WTC11 (cell line): ENCODE results near the gene CCDC149. TPM values are rescaled to one million over a fixed set of nuclear protein-coding genes. Genes with fewer than 3 reads are reported as not detected.

Experiments
- ATAC-seq: fragments of 200-7000 bp; cut with Tn5 transposase; 2 replicates; pipeline ENCODE4 v1.10.0; 2021; ENCODE audit warnings: mild to moderate bottlenecking, moderate library complexity
- CTCF ChIA-PET: fragments of 300-600 bp; sonication (Branson Sonifier 250); formaldehyde crosslinking; loops from one replicate; lab custom pipeline; 2021; ENCODE audit warnings: antibody characterized with exemption; lab: Charles Lee
- POLR2A ChIA-PET: fragments of 350-600 bp; sonication (Branson Sonifier 250); formaldehyde crosslinking; loops from one replicate; lab custom pipeline; 2021; ENCODE audit warnings: antibody characterized with exemption; lab: Charles Lee
- DNase-seq: peaks from one replicate; pipeline ENCODE4 v3.0.0; 2021; ENCODE audit warnings: low spot score
- H3K27ac Mint-ChIP-seq: 2 replicates; pipeline ENCODE4 v1.8.0; 2021; ENCODE audit warnings: mixed read lengths
- H3K27me3 Mint-ChIP-seq: 2 replicates; pipeline ENCODE4 v1.8.0; 2021; ENCODE audit warnings: low read depth, mild to moderate bottlenecking, moderate library complexity, mixed read lengths
- H3K36me3 Mint-ChIP-seq: 2 replicates; pipeline ENCODE4 v1.8.0; 2021; ENCODE audit warnings: mixed read lengths
- H3K4me1 Mint-ChIP-seq: 2 replicates; pipeline ENCODE4 v1.8.0; 2022; ENCODE audit warnings: mixed read lengths
- H3K4me3 Mint-ChIP-seq: 2 replicates; pipeline ENCODE4 v1.8.0; 2021; ENCODE audit warnings: mild to moderate bottlenecking, moderate library complexity, mixed read lengths
- H3K9me3 Mint-ChIP-seq: 2 replicates; pipeline ENCODE4 v1.8.0; 2021; ENCODE audit warnings: mixed read lengths
- CREM ChIP-seq: sonication (generic); formaldehyde crosslinking; IDR thresholded peaks from 2 replicates; pipeline ENCODE4 v1.8.1; 2022; ENCODE audit warnings: mild to moderate bottlenecking, missing genetic modification reagents, moderate library complexity
- ESRRA ChIP-seq: sonication (generic); formaldehyde crosslinking; IDR thresholded peaks from 2 replicates; pipeline ENCODE4 v1.8.1; 2022; ENCODE audit warnings: mild to moderate bottlenecking, missing genetic modification reagents, borderline replicate concordance
- FOXK1 ChIP-seq: sonication (generic); formaldehyde crosslinking; IDR thresholded peaks from 2 replicates; pipeline ENCODE4 v1.8.0; 2022; ENCODE audit warnings: mild to moderate bottlenecking, moderate library complexity, missing genetic modification reagents
- GRHL2 ChIP-seq: fragments of 250-450 bp; sonication (Bioruptor Pico); IDR thresholded peaks from 2 replicates; pipeline ENCODE4 v1.8.0; 2022; ENCODE audit warnings: mild to moderate bottlenecking, moderate library complexity; ENCODE audit not compliant: insufficient replicate concordance, severe bottlenecking
- GTF2I ChIP-seq: fragments of 250-450 bp; sonication (Bioruptor Pico); conservative IDR thresholded peaks from 2 replicates; pipeline ENCODE4 v1.4.0; 2021; ENCODE audit warnings: mild to moderate bottlenecking
- JUN ChIP-seq: sonication (generic); formaldehyde crosslinking; IDR thresholded peaks from 2 replicates; pipeline ENCODE4 v1.8.0; 2023; ENCODE audit warnings: mild to moderate bottlenecking, missing genetic modification reagents
- NFATC4 ChIP-seq: fragments of 250-450 bp; sonication (Bioruptor Pico); IDR thresholded peaks from 2 replicates; pipeline ENCODE4 v1.9.0; 2021; ENCODE audit warnings: mild to moderate bottlenecking
- OVOL2 ChIP-seq: fragments of 250-450 bp; sonication (Bioruptor Pico); IDR thresholded peaks from 2 replicates; pipeline ENCODE4 v1.9.0; 2021; ENCODE audit warnings: mild to moderate bottlenecking, borderline replicate concordance
- SMAD3 ChIP-seq: sonication (generic); formaldehyde crosslinking; IDR thresholded peaks from 2 replicates; pipeline ENCODE4 v1.8.0; 2022; ENCODE audit warnings: missing genetic modification reagents, mild to moderate bottlenecking, borderline replicate concordance
- SMAD4 ChIP-seq: sonication (generic); formaldehyde crosslinking; IDR thresholded peaks from 2 replicates; pipeline ENCODE4 v1.8.0; 2022; ENCODE audit warnings: mild to moderate bottlenecking, missing genetic modification reagents
- SOX15 ChIP-seq: fragments of 250-450 bp; sonication (Bioruptor Pico); IDR thresholded peaks from 2 replicates; pipeline ENCODE4 v1.9.0; 2021; ENCODE audit warnings: mild to moderate bottlenecking
- TEAD1 ChIP-seq: sonication (generic); formaldehyde crosslinking; IDR thresholded peaks from 2 replicates; pipeline ENCODE4 v1.8.0; 2022; ENCODE audit warnings: mild to moderate bottlenecking, missing genetic modification reagents
- ZNF263 ChIP-seq: sonication (generic); formaldehyde crosslinking; IDR thresholded peaks from 2 replicates; pipeline ENCODE4 v1.8.1; 2022; ENCODE audit warnings: low read depth, mild to moderate bottlenecking, moderate library complexity, missing genetic modification reagents
- ZNF317 ChIP-seq: sonication (generic); formaldehyde crosslinking; IDR thresholded peaks from 2 replicates; pipeline ENCODE4 v1.8.1; 2023; ENCODE audit warnings: low read depth, mild to moderate bottlenecking, moderate library complexity, missing genetic modification reagents, borderline replicate concordance
- ZNF396 ChIP-seq: fragments of 250-450 bp; sonication (Bioruptor Pico); IDR thresholded peaks from 2 replicates; pipeline ENCODE4 v1.8.0; 2021; ENCODE audit warnings: mild to moderate bottlenecking, moderate library complexity, borderline replicate concordance
- total RNA-seq: library from RNA; stranded (reverse); gene quantifications from 3 replicates; pipeline ENCODE4 v1.2.3, GENCODE V29; 2021
- TF ChIP-seq, protein P1 (sequence below): sonication (generic); formaldehyde crosslinking; IDR thresholded peaks from 2 replicates; pipeline ENCODE4 v1.8.1; 2023; ENCODE audit warnings: mild to moderate bottlenecking, missing genetic modification reagents
- TF ChIP-seq, protein P2 (sequence below): fragments of 200-600 bp; IDR thresholded peaks from 2 replicates; pipeline ENCODE4 v1.8.0; 2022; ENCODE audit warnings: antibody characterized with exemption
- TF ChIP-seq, protein P3 (sequence below): sonication (generic); formaldehyde crosslinking; IDR thresholded peaks from 2 replicates; pipeline ENCODE4 v1.8.1; 2022; ENCODE audit warnings: low read depth, missing genetic modification reagents, borderline replicate concordance
- TF ChIP-seq, protein P4 (sequence below): sonication (generic); formaldehyde crosslinking; IDR thresholded peaks from 2 replicates; pipeline ENCODE4 v1.8.1; 2022; ENCODE audit warnings: missing genetic modification reagents, borderline replicate concordance
- TF ChIP-seq, protein P5 (sequence below): fragments of 250-450 bp; sonication (Bioruptor Pico); IDR thresholded peaks from 2 replicates; pipeline ENCODE4 v2.1.2; 2022; ENCODE audit warnings: mild to moderate bottlenecking, moderate library complexity
- TF ChIP-seq, protein P6 (sequence below): sonication (generic); formaldehyde crosslinking; IDR thresholded peaks from 2 replicates; pipeline ENCODE4 v1.8.1; 2022; ENCODE audit warnings: low read depth, mild to moderate bottlenecking, moderate library complexity, missing genetic modification reagents, borderline replicate concordance
- TF ChIP-seq, protein P7 (sequence below): sonication (generic); formaldehyde crosslinking; IDR thresholded peaks from 2 replicates; pipeline ENCODE4 v1.8.1; 2023; ENCODE audit warnings: mild to moderate bottlenecking, moderate library complexity, missing genetic modification reagents
- TF ChIP-seq, protein P8 (sequence below): fragments of 250-450 bp; sonication (Bioruptor Pico); IDR thresholded peaks from 2 replicates; pipeline ENCODE4 v1.9.0; 2021; ENCODE audit warnings: mild to moderate bottlenecking

Gene CCDC149
- total RNA-seq, 1 experiment from 2014 or later = 3.9 TPM

DNA sequence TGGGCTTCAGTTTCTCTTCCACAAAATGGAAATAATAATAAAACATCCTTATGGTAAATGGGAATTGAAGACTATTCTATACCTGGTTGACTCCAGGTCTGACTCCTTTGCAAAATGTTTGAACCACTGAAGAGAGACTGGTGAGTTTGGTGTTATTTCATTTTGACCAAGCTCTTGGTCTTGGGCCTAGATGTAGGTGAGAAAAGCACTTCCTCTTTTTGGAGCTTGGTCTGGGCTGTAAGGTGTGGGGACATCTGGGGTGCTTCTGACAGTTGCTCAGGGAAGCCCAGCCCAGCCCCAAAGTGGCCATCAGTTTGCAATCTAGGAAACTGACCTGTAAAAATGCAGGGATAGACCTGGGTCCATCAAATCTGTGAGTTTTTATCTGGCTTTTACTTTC is 144.2 kb downstream of the CCDC149 start:
- ATAC-seq (no peak), DNase-seq (no peak)
- H3K27me3 Mint-ChIP-seq = no peaks in the 10 kb centered on the region
- H3K4me3 Mint-ChIP-seq = no peak overlapping the region
- H3K36me3 Mint-ChIP-seq = no peaks in the 10 kb centered on the region
- no peak for TF ChIP-seq ZNF396
- TF ChIP-seq OVOL2 (CRISPR knock-in tag) = no peak
- TF ChIP-seq, protein P1, sequence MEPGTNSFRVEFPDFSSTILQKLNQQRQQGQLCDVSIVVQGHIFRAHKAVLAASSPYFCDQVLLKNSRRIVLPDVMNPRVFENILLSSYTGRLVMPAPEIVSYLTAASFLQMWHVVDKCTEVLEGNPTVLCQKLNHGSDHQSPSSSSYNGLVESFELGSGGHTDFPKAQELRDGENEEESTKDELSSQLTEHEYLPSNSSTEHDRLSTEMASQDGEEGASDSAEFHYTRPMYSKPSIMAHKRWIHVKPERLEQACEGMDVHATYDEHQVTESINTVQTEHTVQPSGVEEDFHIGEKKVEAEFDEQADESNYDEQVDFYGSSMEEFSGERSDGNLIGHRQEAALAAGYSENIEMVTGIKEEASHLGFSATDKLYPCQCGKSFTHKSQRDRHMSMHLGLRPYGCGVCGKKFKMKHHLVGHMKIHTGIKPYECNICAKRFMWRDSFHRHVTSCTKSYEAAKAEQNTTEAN = no peak
- no peak for TF ChIP-seq ZNF317
- TF ChIP-seq, protein P2, sequence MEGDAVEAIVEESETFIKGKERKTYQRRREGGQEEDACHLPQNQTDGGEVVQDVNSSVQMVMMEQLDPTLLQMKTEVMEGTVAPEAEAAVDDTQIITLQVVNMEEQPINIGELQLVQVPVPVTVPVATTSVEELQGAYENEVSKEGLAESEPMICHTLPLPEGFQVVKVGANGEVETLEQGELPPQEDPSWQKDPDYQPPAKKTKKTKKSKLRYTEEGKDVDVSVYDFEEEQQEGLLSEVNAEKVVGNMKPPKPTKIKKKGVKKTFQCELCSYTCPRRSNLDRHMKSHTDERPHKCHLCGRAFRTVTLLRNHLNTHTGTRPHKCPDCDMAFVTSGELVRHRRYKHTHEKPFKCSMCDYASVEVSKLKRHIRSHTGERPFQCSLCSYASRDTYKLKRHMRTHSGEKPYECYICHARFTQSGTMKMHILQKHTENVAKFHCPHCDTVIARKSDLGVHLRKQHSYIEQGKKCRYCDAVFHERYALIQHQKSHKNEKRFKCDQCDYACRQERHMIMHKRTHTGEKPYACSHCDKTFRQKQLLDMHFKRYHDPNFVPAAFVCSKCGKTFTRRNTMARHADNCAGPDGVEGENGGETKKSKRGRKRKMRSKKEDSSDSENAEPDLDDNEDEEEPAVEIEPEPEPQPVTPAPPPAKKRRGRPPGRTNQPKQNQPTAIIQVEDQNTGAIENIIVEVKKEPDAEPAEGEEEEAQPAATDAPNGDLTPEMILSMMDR = no peak
- TF ChIP-seq NFATC4 (CRISPR knock-in tag) = no peak
- TF ChIP-seq, protein P3, sequence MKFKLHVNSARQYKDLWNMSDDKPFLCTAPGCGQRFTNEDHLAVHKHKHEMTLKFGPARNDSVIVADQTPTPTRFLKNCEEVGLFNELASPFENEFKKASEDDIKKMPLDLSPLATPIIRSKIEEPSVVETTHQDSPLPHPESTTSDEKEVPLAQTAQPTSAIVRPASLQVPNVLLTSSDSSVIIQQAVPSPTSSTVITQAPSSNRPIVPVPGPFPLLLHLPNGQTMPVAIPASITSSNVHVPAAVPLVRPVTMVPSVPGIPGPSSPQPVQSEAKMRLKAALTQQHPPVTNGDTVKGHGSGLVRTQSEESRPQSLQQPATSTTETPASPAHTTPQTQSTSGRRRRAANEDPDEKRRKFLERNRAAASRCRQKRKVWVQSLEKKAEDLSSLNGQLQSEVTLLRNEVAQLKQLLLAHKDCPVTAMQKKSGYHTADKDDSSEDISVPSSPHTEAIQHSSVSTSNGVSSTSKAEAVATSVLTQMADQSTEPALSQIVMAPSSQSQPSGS (CRISPR knock-in tag) = no peak
- TF ChIP-seq FOXK1 = no peak
- TF ChIP-seq GTF2I (CRISPR knock-in tag) = no peak
- TF ChIP-seq, protein P4, sequence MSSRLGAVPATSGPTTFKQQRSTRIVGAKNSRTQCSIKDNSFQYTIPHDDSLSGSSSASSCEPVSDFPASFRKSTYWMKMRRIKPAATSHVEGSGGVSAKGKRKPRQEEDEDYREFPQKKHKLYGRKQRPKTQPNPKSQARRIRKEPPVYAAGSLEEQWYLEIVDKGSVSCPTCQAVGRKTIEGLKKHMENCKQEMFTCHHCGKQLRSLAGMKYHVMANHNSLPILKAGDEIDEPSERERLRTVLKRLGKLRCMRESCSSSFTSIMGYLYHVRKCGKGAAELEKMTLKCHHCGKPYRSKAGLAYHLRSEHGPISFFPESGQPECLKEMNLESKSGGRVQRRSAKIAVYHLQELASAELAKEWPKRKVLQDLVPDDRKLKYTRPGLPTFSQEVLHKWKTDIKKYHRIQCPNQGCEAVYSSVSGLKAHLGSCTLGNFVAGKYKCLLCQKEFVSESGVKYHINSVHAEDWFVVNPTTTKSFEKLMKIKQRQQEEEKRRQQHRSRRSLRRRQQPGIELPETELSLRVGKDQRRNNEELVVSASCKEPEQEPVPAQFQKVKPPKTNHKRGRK (CRISPR knock-in tag) = no peak
- no peak for TF ChIP-seq SMAD4 (CRISPR knock-in tag)
- no peak for TF ChIP-seq SOX15 (CRISPR knock-in tag)
- TF ChIP-seq, protein P5, sequence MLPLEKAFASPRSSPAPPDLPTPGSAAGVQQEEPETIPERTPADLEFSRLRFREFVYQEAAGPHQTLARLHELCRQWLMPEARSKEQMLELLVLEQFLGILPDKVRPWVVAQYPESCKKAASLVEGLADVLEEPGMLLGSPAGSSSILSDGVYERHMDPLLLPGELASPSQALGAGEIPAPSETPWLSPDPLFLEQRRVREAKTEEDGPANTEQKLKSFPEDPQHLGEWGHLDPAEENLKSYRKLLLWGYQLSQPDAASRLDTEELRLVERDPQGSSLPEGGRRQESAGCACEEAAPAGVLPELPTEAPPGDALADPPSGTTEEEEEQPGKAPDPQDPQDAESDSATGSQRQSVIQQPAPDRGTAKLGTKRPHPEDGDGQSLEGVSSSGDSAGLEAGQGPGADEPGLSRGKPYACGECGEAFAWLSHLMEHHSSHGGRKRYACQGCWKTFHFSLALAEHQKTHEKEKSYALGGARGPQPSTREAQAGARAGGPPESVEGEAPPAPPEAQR = no peak
- no peak for TF ChIP-seq CREM (CRISPR knock-in tag)
- TF ChIP-seq ESRRA (CRISPR knock-in tag) = no peak
- TF ChIP-seq JUN (CRISPR knock-in tag) = no peak
- TF ChIP-seq, protein P6, sequence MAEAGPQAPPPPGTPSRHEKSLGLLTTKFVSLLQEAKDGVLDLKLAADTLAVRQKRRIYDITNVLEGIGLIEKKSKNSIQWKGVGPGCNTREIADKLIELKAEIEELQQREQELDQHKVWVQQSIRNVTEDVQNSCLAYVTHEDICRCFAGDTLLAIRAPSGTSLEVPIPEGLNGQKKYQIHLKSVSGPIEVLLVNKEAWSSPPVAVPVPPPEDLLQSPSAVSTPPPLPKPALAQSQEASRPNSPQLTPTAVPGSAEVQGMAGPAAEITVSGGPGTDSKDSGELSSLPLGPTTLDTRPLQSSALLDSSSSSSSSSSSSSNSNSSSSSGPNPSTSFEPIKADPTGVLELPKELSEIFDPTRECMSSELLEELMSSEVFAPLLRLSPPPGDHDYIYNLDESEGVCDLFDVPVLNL (CRISPR knock-in tag) = no peak
- peaks cover 21% of the 10 kb centered on the region for H3K4me1 Mint-ChIP-seq
- peaks cover 14% of the 10 kb centered on the region for H3K9me3 Mint-ChIP-seq
- no peak overlapping the region for H3K27ac Mint-ChIP-seq
- ChIA-PET CTCF (no interaction called here), POLR2A (interaction anchor here (1.2 kb wide), 1 partner anchor 11 kb away, joined by 4 read pairs; no protein-coding TSS in a partner anchor)

DNA sequence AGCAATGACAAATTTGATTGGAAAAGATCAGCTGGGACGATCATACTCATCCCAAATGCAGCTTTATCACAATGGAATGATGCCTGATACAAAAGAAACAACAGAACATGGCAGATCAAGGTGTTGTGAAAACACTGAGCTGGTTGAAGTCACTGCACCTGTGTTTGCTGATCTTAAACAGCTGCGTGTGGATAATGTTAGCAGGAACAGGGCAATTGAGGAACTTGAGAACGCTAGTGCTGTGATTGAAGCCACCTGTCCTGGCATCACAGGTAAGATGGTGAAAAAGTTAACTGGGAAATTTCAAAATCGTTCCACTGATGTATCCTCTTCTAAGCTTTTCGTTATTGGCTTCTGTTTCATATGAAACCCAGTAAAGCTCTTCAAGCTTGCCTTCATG is 144.8 kb downstream of the CCDC149 start:
- CTCF ChIA-PET = no interaction called here
- H3K4me3 Mint-ChIP-seq = no peak overlapping the region
- no peak overlapping the region for H3K27ac Mint-ChIP-seq
- peaks cover 21% of the 10 kb centered on the region for H3K4me1 Mint-ChIP-seq
- POLR2A ChIA-PET = no interaction called here
- H3K27me3 Mint-ChIP-seq = no peaks in the 10 kb centered on the region
- H3K36me3 Mint-ChIP-seq = no peaks in the 10 kb centered on the region
- H3K9me3 Mint-ChIP-seq = peaks cover 14% of the 10 kb centered on the region
- ATAC-seq (no peak), DNase-seq (no peak)
- TF ChIP-seq, protein P7, sequence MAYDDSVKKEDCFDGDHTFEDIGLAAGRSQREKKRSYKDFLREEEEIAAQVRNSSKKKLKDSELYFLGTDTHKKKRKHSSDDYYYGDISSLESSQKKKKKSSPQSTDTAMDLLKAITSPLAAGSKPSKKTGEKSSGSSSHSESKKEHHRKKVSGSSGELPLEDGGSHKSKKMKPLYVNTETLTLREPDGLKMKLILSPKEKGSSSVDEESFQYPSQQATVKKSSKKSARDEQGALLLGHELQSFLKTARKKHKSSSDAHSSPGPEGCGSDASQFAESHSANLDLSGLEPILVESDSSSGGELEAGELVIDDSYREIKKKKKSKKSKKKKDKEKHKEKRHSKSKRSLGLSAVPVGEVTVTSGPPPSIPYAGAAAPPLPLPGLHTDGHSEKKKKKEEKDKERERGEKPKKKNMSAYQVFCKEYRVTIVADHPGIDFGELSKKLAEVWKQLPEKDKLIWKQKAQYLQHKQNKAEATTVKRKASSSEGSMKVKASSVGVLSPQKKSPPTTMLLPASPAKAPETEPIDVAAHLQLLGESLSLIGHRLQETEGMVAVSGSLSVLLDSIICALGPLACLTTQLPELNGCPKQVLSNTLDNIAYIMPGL (CRISPR knock-in tag) = no peak
- TF ChIP-seq GRHL2 = no peak
- no peak for TF ChIP-seq TEAD1 (CRISPR knock-in tag)
- TF ChIP-seq, protein P8, sequence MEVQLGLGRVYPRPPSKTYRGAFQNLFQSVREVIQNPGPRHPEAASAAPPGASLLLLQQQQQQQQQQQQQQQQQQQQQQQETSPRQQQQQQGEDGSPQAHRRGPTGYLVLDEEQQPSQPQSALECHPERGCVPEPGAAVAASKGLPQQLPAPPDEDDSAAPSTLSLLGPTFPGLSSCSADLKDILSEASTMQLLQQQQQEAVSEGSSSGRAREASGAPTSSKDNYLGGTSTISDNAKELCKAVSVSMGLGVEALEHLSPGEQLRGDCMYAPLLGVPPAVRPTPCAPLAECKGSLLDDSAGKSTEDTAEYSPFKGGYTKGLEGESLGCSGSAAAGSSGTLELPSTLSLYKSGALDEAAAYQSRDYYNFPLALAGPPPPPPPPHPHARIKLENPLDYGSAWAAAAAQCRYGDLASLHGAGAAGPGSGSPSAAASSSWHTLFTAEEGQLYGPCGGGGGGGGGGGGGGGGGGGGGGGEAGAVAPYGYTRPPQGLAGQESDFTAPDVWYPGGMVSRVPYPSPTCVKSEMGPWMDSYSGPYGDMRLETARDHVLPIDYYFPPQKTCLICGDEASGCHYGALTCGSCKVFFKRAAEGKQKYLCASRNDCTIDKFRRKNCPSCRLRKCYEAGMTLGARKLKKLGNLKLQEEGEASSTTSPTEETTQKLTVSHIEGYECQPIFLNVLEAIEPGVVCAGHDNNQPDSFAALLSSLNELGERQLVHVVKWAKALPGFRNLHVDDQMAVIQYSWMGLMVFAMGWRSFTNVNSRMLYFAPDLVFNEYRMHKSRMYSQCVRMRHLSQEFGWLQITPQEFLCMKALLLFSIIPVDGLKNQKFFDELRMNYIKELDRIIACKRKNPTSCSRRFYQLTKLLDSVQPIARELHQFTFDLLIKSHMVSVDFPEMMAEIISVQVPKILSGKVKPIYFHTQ (CRISPR knock-in tag) = no peak
- TF ChIP-seq SMAD3 (CRISPR knock-in tag) = no peak
- no peak for TF ChIP-seq ZNF263 (CRISPR knock-in tag)
